B cell (primary cell): ENCODE measurements around the gene HOXB4. TPM values are rescaled to one million over a fixed set of nuclear protein-coding genes. Genes with fewer than 3 reads are reported as not detected.
A peak's percentile ranks its signal among the peaks of the same experiment; 100 is the strongest.

Experiments
- ATAC-seq: fragments of 200-7000 bp; cut with Tn5 transposase; one replicate; pipeline ENCODE4 v1.10.0; 2021; ENCODE audit warnings: low read depth, mild to moderate bottlenecking, moderate number of reproducible peaks, moderate library complexity
- CTCF ChIA-PET: fragments of 350-600 bp; sonication (Branson Sonifier 250); formaldehyde crosslinking; loops from one replicate; lab custom pipeline; 2021; ENCODE audit warnings: antibody characterized with exemption, inconsistent platforms; lab: Charles Lee
- POLR2A ChIA-PET: fragments of 350-600 bp; sonication (Branson Sonifier 250); formaldehyde crosslinking; loops from one replicate; lab custom pipeline; 2021; ENCODE audit warnings: antibody characterized with exemption; lab: Charles Lee
- DNase-seq: peaks from one replicate; pipeline ENCODE4 v3.0.0; 2013
- H2AFZ ChIP-seq: 2 replicates; pipeline ENCODE4 v1.6.1; 2012; ENCODE audit warnings: mild to moderate bottlenecking, low read depth, low read length; ENCODE audit not compliant: insufficient read depth, poor library complexity, severe bottlenecking
- H3K27ac ChIP-seq, 2 donors: 1 replicate in 1 of 2; 2 replicates in 1 of 2; pipeline ENCODE4 v1.5.1; 2012 to 2013; ENCODE audit warnings: low read length in 2 of 2, mild to moderate bottlenecking in 2 of 2, moderate library complexity in 1 of 2
- H3K27me3 ChIP-seq, 4 experiments: fragments of 200-600 bp in 1 of 4; sonication (generic) in 1 of 4; replicated peaks in 1 of 4; 1 replicate in 2 of 4; 2 replicates in 2 of 4; pipeline versions ENCODE4 v1.6.1 to v1.7.0; 2013 to 2016; ENCODE audit warnings: low read length in 3 of 4, mild to moderate bottlenecking in 2 of 4, mixed read lengths in 1 of 4, moderate library complexity in 1 of 4; ENCODE audit not compliant: insufficient read depth in 4 of 4, control insufficient read depth in 3 of 4; ENCODE audit errors: control extremely low read depth in 1 of 4
- H3K36me3 ChIP-seq, 2 experiments: replicated peaks in 1 of 2; 1 replicate in 1 of 2; 2 replicates in 1 of 2; pipeline versions ENCODE4 v1.6.1 to v1.7.1; 2013; ENCODE audit warnings: low read length in 1 of 2; ENCODE audit not compliant: insufficient read depth in 2 of 2, control insufficient read depth in 1 of 2; ENCODE audit errors: control extremely low read depth in 1 of 2, extremely low read depth in 1 of 2
- H3K4me1 ChIP-seq, 2 donors: fragments of 200-600 bp in 1 of 2; sonication (generic) in 1 of 2; 1 replicate in 1 of 2; 2 replicates in 1 of 2; pipeline versions ENCODE4 v1.5.1 to v1.6.1; 2013 to 2017; ENCODE audit warnings: low read length in 2 of 2; ENCODE audit not compliant: control insufficient read depth in 2 of 2, insufficient read depth in 2 of 2
- H3K4me2 ChIP-seq: replicated peaks from 2 replicates; pipeline ENCODE3; 2012; ENCODE audit warnings: mild to moderate bottlenecking, low read depth, low read length; ENCODE audit not compliant: poor library complexity, severe bottlenecking
- H3K4me3 ChIP-seq, 5 experiments: fragments of 200-600 bp in 1 of 5; sonication (generic) in 1 of 5; 1 replicate in 3 of 5; 2 replicates in 2 of 5; pipeline versions ENCODE4 v1.5.1 to v1.7.0; 2011 to 2016; ENCODE audit warnings: low read length in 4 of 5, mild to moderate bottlenecking in 4 of 5, low read depth in 2 of 5, control low read depth in 1 of 5, moderate library complexity in 1 of 5; ENCODE audit not compliant: insufficient read depth in 1 of 5; ENCODE audit errors: control extremely low read depth in 1 of 5, extremely low read depth in 1 of 5
- H3K79me2 ChIP-seq: fragments of 200-600 bp; sonication (generic); one replicate; pipeline ENCODE4 v1.6.0; 2016; ENCODE audit warnings: low read length; ENCODE audit not compliant: control insufficient read depth, insufficient read depth
- H3K9ac ChIP-seq: fragments of 200-600 bp; sonication (generic); 2 replicates; pipeline ENCODE4 v1.6.1; 2017; ENCODE audit warnings: mild to moderate bottlenecking, low read length, moderate library complexity
- H3K9me3 ChIP-seq, 3 donors: one replicate each; pipeline versions ENCODE4 v1.6.1 to v1.7.1; 2013; ENCODE audit warnings: low read length in 2 of 3; ENCODE audit not compliant: control insufficient read depth in 2 of 3, insufficient read depth in 1 of 3; ENCODE audit errors: control extremely low read depth in 1 of 3
- H4K20me1 ChIP-seq: 2 replicates; pipeline ENCODE4 v1.6.0; 2012; ENCODE audit warnings: mild to moderate bottlenecking, low read length; ENCODE audit not compliant: insufficient read depth, control insufficient read depth, poor library complexity, severe bottlenecking
- H3K27ac Mint-ChIP-seq: one replicate; pipeline ENCODE4 v1.8.0; 2021; ENCODE audit warnings: mixed read lengths
- H3K27me3 Mint-ChIP-seq: one replicate; pipeline ENCODE4 v1.8.0; 2021; ENCODE audit warnings: mixed read lengths
- H3K4me1 Mint-ChIP-seq: one replicate; pipeline ENCODE4 v1.8.0; 2021; ENCODE audit warnings: mixed read lengths
- H3K4me3 Mint-ChIP-seq: one replicate; pipeline ENCODE4 v1.8.0; 2021; ENCODE audit warnings: mixed read lengths
- H3K9me3 Mint-ChIP-seq: one replicate; pipeline ENCODE4 v1.8.0; 2022; ENCODE audit warnings: mixed read lengths; ENCODE audit not compliant: insufficient read depth
- EZH2 ChIP-seq: IDR thresholded peaks from 2 replicates; pipeline ENCODE4 v1.6.1; 2012; ENCODE audit warnings: borderline replicate concordance, low read depth, mild to moderate bottlenecking, moderate library complexity, low read length; ENCODE audit not compliant: insufficient read depth, poor library complexity, severe bottlenecking
- WGBS: methylation state at CpG from one replicate; pipeline ENCODE4 v1.1.5; 2013; ENCODE audit warnings: missing lambda C conversion rate; ENCODE audit not compliant: insufficient coverage; 5-methylcytosine and 5-hydroxymethylcytosine counted together
- intact Hi-C: fragments of 100-400 bp; cut with micrococcal nuclease; formaldehyde crosslinking; loops from one replicate; pipeline ENCODE4 v1.10.0; 2022
- polyA plus RNA-seq: library from polyadenylated mRNA; depleted of rRNA; stranded (reverse); fragments of >200 nt; gene quantifications from 2 replicates; pipeline ENCODE4 v1.2.3, GENCODE V29; 2012
- total RNA-seq, 2 donors: library from RNA; stranded (reverse); fragments of 120-200 nt in 1 of 2; gene quantifications; 1 replicate in 1 of 2; 2 replicates in 1 of 2; pipeline versions ENCODE4 v1.2.3 to v1.2.4, GENCODE V29; 2013 to 2022
- TF ChIP-seq, protein P1 (sequence below): fragments of 200-600 bp; IDR thresholded peaks from one replicate; pipeline ENCODE4 v1.8.0; 2022; ENCODE audit warnings: antibody characterized with exemption, mild to moderate bottlenecking

HOXB4 gene
- total and polyA plus RNA-seq, 2 donors (not counting 1 experiment from before 2014, with no cell fraction given) = 0.85 to 1.7 TPM

DNA sequence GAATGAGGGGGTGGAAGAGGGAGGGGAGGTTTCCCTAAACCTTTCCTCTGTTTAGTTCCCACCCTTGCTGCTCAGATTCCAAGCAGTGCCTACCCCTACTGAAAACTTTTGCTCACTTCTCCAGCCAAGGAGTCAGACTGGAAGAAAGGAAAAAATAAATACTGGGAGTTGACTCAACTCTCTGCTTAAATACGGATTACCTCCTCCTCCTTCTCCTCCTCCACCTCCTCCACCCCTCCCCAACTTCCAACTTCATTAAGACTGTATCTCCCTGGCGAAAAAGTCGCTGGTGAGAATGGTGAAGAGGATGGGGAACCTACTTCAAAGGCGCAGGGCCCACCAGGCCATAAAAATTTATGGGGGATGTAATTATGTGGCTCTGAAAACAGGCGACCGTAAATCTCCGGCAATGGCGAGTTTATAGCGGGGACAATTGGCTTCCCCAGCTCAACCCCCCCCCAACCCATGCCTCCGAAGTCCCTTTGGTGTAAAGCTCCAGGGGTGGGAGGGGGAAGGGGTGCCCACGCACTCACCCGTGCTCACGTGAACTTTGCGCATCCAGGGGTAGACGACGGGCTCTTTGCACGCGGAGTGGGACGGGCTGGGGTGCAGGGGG is 712 bp downstream of the HOXB4 start:
- CTCF ChIA-PET = interaction anchor here (1.5 to 1.6 kb wide), 3 partner anchors 16 to 269 kb away, joined by 3 to 4 read pairs (median 4); partner anchors contain the start of gene HOXB5
- POLR2A ChIA-PET = interaction anchor here (0.6 to 0.7 kb wide), 2 partner anchors 746 to 1087 kb away, joined by 3 to 4 read pairs; partner anchors contain the start of genes LRRC46 and MRPL10
- H3K4me3 ChIP-seq = peak overlapping the region in 4 of 5 experiments; percentile 48 to 77 (median 66)
- no peak overlapping the region for H3K27ac Mint-ChIP-seq
- TF ChIP-seq, protein P1, sequence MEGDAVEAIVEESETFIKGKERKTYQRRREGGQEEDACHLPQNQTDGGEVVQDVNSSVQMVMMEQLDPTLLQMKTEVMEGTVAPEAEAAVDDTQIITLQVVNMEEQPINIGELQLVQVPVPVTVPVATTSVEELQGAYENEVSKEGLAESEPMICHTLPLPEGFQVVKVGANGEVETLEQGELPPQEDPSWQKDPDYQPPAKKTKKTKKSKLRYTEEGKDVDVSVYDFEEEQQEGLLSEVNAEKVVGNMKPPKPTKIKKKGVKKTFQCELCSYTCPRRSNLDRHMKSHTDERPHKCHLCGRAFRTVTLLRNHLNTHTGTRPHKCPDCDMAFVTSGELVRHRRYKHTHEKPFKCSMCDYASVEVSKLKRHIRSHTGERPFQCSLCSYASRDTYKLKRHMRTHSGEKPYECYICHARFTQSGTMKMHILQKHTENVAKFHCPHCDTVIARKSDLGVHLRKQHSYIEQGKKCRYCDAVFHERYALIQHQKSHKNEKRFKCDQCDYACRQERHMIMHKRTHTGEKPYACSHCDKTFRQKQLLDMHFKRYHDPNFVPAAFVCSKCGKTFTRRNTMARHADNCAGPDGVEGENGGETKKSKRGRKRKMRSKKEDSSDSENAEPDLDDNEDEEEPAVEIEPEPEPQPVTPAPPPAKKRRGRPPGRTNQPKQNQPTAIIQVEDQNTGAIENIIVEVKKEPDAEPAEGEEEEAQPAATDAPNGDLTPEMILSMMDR = no peak
- TF ChIP-seq EZH2 = no peak
- no peaks in the 10 kb centered on the region for H3K79me2 ChIP-seq
- H4K20me1 ChIP-seq = no peaks in the 10 kb centered on the region
- ATAC-seq = no peak
- peak overlapping the region; percentile 92 for H2AFZ ChIP-seq
- WGBS = 4% methylated on average over 9 of the region's 19 CpGs
- peaks cover 41% of the 10 kb centered on the region for H3K27me3 Mint-ChIP-seq
- peak; percentile 43 for DNase-seq
- peak overlapping the region; percentile 84 for H3K4me3 Mint-ChIP-seq
- peak overlapping the region; percentile 96 for H3K4me2 ChIP-seq
- no peak overlapping the region for H3K27ac ChIP-seq
- no peaks in the 10 kb centered on the region for H3K9me3 Mint-ChIP-seq
- peaks cover 0 to 58% (median 40%) of the 10 kb centered on the region in 4 experiments for H3K27me3 ChIP-seq
- peaks cover 47 to 48% of the 10 kb centered on the region in 2 donors for H3K4me1 ChIP-seq
- intact Hi-C loops = loop anchor here (5.0 kb wide), 1 partner anchor 35 kb away; the partner anchor contains the start of gene HOXB7
- H3K9me3 ChIP-seq = peaks cover 0 to 26% (median 0%) of the 10 kb centered on the region in 3 donors
- peak overlapping the region; percentile 73 for H3K9ac ChIP-seq
- peaks cover 46% of the 10 kb centered on the region for H3K4me1 Mint-ChIP-seq
- no peaks in the 10 kb centered on the region for H3K36me3 ChIP-seq
